HCT116 (cell line): Measurements from ENCODE around the gene MCC. TPM values are rescaled to one million over a fixed set of nuclear protein-coding genes. Genes with fewer than 3 reads are reported as not detected.

Experiments used
- ATAC-seq: fragments of 200-7000 bp; cut with Tn5 transposase; 2 replicates; pipeline ENCODE4 v1.9.1; 2020; ENCODE audit warnings: mild to moderate bottlenecking, moderate library complexity
- BruUV-seq: library from RNA; stranded (reverse); fragments of 400-500 nt; replicated peaks from 2 replicates; lab custom pipeline; 2021; lab: Mats Ljungman, UMichigan
- CTCF ChIA-PET: fragments of 300-600 bp; sonication (Branson Sonifier 250); formaldehyde crosslinking; loops from one replicate; lab custom pipeline; 2021; ENCODE audit warnings: antibody characterized with exemption; lab: Charles Lee
- POLR2A ChIA-PET: fragments of 300-600, 350-600 bp; sonication (Branson Sonifier 250); formaldehyde crosslinking; loops from one replicate; lab custom pipeline; 2021; ENCODE audit warnings: antibody characterized with exemption; lab: Charles Lee
- RAD21 ChIA-PET, 2 experiments: fragments of 300-600 bp; sonication (Branson Sonifier 250); formaldehyde crosslinking; loops; one replicate each; lab custom pipeline; 2023; ENCODE audit warnings: low total read pairs in 2 of 2; ENCODE audit not compliant: uncharacterized antibody in 2 of 2, unreplicated experiment in 2 of 2, low non-redundant PET in 1 of 2; lab: Charles Lee
- DNase-seq: peaks from one replicate; pipeline ENCODE4 v3.0.0-alpha.2; 2010; ENCODE audit warnings: low read depth, low spot score
- H2AFZ ChIP-seq: fragments of 200-600 bp; shearing (Covaris generic), sonication (generic); 2 replicates; pipeline ENCODE4 v1.6.1; 2017; ENCODE audit warnings: low read depth, mixed run types, mixed read lengths, antibody characterized with exemption, low read length; ENCODE audit not compliant: poor library complexity, severe bottlenecking
- H3K27ac ChIP-seq: 2 replicates; pipeline ENCODE4 v1.5.1; 2012; ENCODE audit warnings: low read depth, low read length
- H3K27me3 ChIP-seq: fragments of 200-600 bp; sonication (generic); 2 replicates; pipeline ENCODE4 v1.6.1; 2016; ENCODE audit warnings: mixed run types, low read length, mixed read lengths; ENCODE audit not compliant: insufficient read depth
- H3K36me3 ChIP-seq, 2 experiments: fragments of 200-500 bp in 1 of 2; fragments of 200-600 bp in 1 of 2; sonication (Bioruptor generic) in 1 of 2; sonication (generic) in 1 of 2; 2 replicates each; pipeline versions ENCODE4 v1.5.1 to v1.6.1; 2014 to 2016; ENCODE audit warnings: low read length in 2 of 2, inconsistent platforms in 1 of 2, mixed read lengths in 1 of 2, mixed run types in 1 of 2; ENCODE audit not compliant: insufficient read depth in 2 of 2, control insufficient read depth in 1 of 2
- H3K4me1 ChIP-seq, 2 experiments: fragments of 200-600 bp in 1 of 2; sonication (generic) in 1 of 2; 2 replicates each; pipeline versions ENCODE4 v1.5.1 to v1.6.1; 2012 to 2017; ENCODE audit warnings: low read length in 2 of 2, inconsistent platforms in 1 of 2, mild to moderate bottlenecking in 1 of 2, mixed read lengths in 1 of 2, mixed run types in 1 of 2, moderate library complexity in 1 of 2; ENCODE audit not compliant: insufficient read depth in 2 of 2, control insufficient read depth in 1 of 2
- H3K4me2 ChIP-seq: fragments of 200-600 bp; sonication (generic); 2 replicates; pipeline ENCODE4 v1.6.1; 2017; ENCODE audit warnings: mixed run types, low read length, mixed read lengths
- H3K4me3 ChIP-seq, 2 experiments: fragments of 200-600 bp in 1 of 2; sonication (generic) in 1 of 2; replicated peaks in 1 of 2; 2 replicates each; pipeline ENCODE4 v1.5.1; 2011 to 2016; ENCODE audit warnings: low read length in 2 of 2, control low read depth in 1 of 2, low read depth in 1 of 2, mild to moderate bottlenecking in 1 of 2, mixed read lengths in 1 of 2, mixed run types in 1 of 2
- H3K79me2 ChIP-seq: fragments of 200-600 bp; sonication (generic); 2 replicates; pipeline ENCODE4 v1.6.1; 2017; ENCODE audit warnings: mild to moderate bottlenecking, mixed run types, low read length, moderate library complexity, mixed read lengths; ENCODE audit not compliant: insufficient read depth
- H3K9ac ChIP-seq: fragments of 200-600 bp; sonication (generic); 2 replicates; pipeline ENCODE4 v1.6.1; 2016; ENCODE audit warnings: low read length, mixed read lengths
- H3K9me2 ChIP-seq: fragments of 200-600 bp; sonication (generic), shearing (Covaris generic); 2 replicates; pipeline ENCODE4 v1.6.1; 2017; ENCODE audit warnings: mixed run types, mild to moderate bottlenecking, moderate library complexity; ENCODE audit not compliant: insufficient read depth
- H3K9me3 ChIP-seq, 2 experiments: fragments of 200-500 bp in 1 of 2; fragments of 200-600 bp in 1 of 2; sonication (Bioruptor generic) in 1 of 2; sonication (generic) in 1 of 2; 2 replicates each; pipeline ENCODE4 v1.6.1; 2014 to 2017; ENCODE audit warnings: low read length in 2 of 2, mixed read lengths in 2 of 2, inconsistent platforms in 1 of 2, low read depth in 1 of 2, mild to moderate bottlenecking in 1 of 2, mixed run types in 1 of 2, moderate library complexity in 1 of 2; ENCODE audit not compliant: control insufficient read depth in 1 of 2, insufficient read depth in 1 of 2
- H4K20me1 ChIP-seq: fragments of 200-600 bp; sonication (generic), shearing (Covaris generic); 2 replicates; pipeline ENCODE4 v1.6.1; 2017; ENCODE audit warnings: mixed run types, mild to moderate bottlenecking, moderate library complexity; ENCODE audit not compliant: insufficient read depth
- ATF3 ChIP-seq: IDR thresholded peaks from 2 replicates; pipeline ENCODE4 v1.6.1; 2012
- CBX3 ChIP-seq: IDR thresholded peaks from 2 replicates; pipeline ENCODE4 v1.6.1; 2012; ENCODE audit warnings: low read depth
- CEBPB ChIP-seq: IDR thresholded peaks from 2 replicates; pipeline ENCODE4 v1.6.1; 2012; ENCODE audit warnings: low read depth
- ELF1 ChIP-seq: IDR thresholded peaks from 2 replicates; pipeline ENCODE4 v1.6.1; 2012; ENCODE audit warnings: low read depth, borderline replicate concordance
- EZH2phosphoT487 ChIP-seq: fragments of 200-600 bp; IDR thresholded peaks from 2 replicates; pipeline ENCODE4 v1.6.1; 2018; ENCODE audit warnings: antibody characterized with exemption, borderline replicate concordance
- FOSL1 ChIP-seq: IDR thresholded peaks from 2 replicates; pipeline ENCODE4 v1.6.1; 2012; ENCODE audit warnings: low read depth
- JUND ChIP-seq: IDR thresholded peaks from 2 replicates; pipeline ENCODE4 v1.6.1; 2012
- POLR2AphosphoS5 ChIP-seq: IDR thresholded peaks from 2 replicates; pipeline ENCODE4 v1.6.1; 2011; ENCODE audit warnings: mild to moderate bottlenecking, low read depth, low read length, moderate library complexity
- REST ChIP-seq: IDR thresholded peaks from 2 replicates; pipeline ENCODE4 v1.6.1; 2012; ENCODE audit warnings: low read depth
- SIN3A ChIP-seq: IDR thresholded peaks from 2 replicates; pipeline ENCODE4 v1.6.1; 2012; ENCODE audit warnings: low read depth
- SP1 ChIP-seq: IDR thresholded peaks from 2 replicates; pipeline ENCODE4 v1.6.1; 2012; ENCODE audit warnings: low read depth
- SRF ChIP-seq: IDR thresholded peaks from 2 replicates; pipeline ENCODE4 v1.6.1; 2012; ENCODE audit warnings: low read depth
- YY1 ChIP-seq: IDR thresholded peaks from 2 replicates; pipeline ENCODE4 v1.6.1; 2011; ENCODE audit warnings: low read length, low read depth, moderate library complexity, mild to moderate bottlenecking; ENCODE audit not compliant: insufficient replicate concordance; ENCODE audit errors: extremely low read depth
- ZBTB33 ChIP-seq: IDR thresholded peaks from 2 replicates; pipeline ENCODE4 v1.6.1; 2011; ENCODE audit warnings: mild to moderate bottlenecking, low read length, moderate library complexity; ENCODE audit not compliant: insufficient replicate concordance; ENCODE audit errors: extremely low read depth
- ZFX ChIP-seq: fragments of 450-650 bp; IDR thresholded peaks from 2 replicates; pipeline ENCODE4 v1.6.1; 2017
- intact Hi-C: fragments of 100-400 bp; cut with micrococcal nuclease; formaldehyde crosslinking; loops from 2 replicates; pipeline ENCODE4 v1.10.0; 2022
- total RNA-seq: library from RNA; stranded (reverse); gene quantifications from one replicate; pipeline ENCODE4 v1.2.1, GENCODE V29; 2021; ENCODE audit not compliant: unreplicated experiment

Gene MCC
- total RNA-seq, 1 experiment from 2014 or later: 20.1 TPM

GRCh38 chr5:113278976-113279375 lies 209.3 kb downstream of the MCC start:
- intact Hi-C loops: no loop called here
- DNase-seq (no peak), ATAC-seq (no peak)
- H3K4me1 ChIP-seq: peaks cover 0 to 3% of the 10 kb centered on the region in 2 experiments; a peak in 1 of 4 replicates
- no peaks in the 10 kb centered on the region for H4K20me1 ChIP-seq
- no peaks in the 10 kb centered on the region for H3K79me2 ChIP-seq
- H3K9me3 ChIP-seq: no peaks in the 10 kb centered on the region
- no peak overlapping the region for H2AFZ ChIP-seq
- no peaks in the 10 kb centered on the region for H3K27me3 ChIP-seq
- H3K9ac ChIP-seq: no peak overlapping the region
- RAD21 ChIA-PET: no interaction called here
- TF ChIP-seq FOSL1 (no peak), JUND (no peak), ATF3 (no peak), EZH2phosphoT487 (no peak), CEBPB (no peak), YY1 (no peak), ZFX (no peak), REST (no peak), POLR2AphosphoS5 (no peak), ELF1 (no peak), SP1 (no peak), CBX3 (no peak), ZBTB33 (no peak), SRF (no peak), SIN3A (no peak)
- TF ChIP-seq, all 23 proteins: peak for 0
- Histone ChIP-seq H3K9me2 (no peaks in the 10 kb centered on the region), H3K36me3 (no peaks in the 10 kb centered on the region), H3K4me2 (no peak overlapping the region), H3K27ac (no peak overlapping the region), H3K4me3 (no peak overlapping the region)
- BruUV-seq: no TSS peak
- POLR2A ChIA-PET: no interaction called here
- CTCF ChIA-PET: no interaction called here
